Rectal smooth muscle tissue (tissue), 1 donor: ENCODE measurements around the gene LIN54.
"Not testable (repeated sequence)": the region's sequence is repeated elsewhere in the genome, so short reads cannot be mapped to it uniquely, and the experiment has no call there.

ENCODE experiments used
- H3K27ac ChIP-seq: one replicate; pipeline ENCODE4 v1.7.0; 2013; ENCODE audit warnings: low read depth, low read length, inconsistent platforms
- H3K27me3 ChIP-seq: one replicate; pipeline ENCODE4 v1.7.0; 2013; ENCODE audit warnings: low read length; ENCODE audit not compliant: control insufficient read depth, insufficient read depth
- H3K36me3 ChIP-seq: one replicate; pipeline ENCODE4 v1.7.0; 2013; ENCODE audit warnings: low read length; ENCODE audit not compliant: control insufficient read depth, insufficient read depth
- H3K4me1 ChIP-seq: one replicate; pipeline ENCODE4 v1.7.0; 2013; ENCODE audit warnings: low read length; ENCODE audit not compliant: control insufficient read depth, insufficient read depth
- H3K4me3 ChIP-seq: one replicate; pipeline ENCODE4 v1.7.0; 2013; ENCODE audit warnings: low read length
- H3K9ac ChIP-seq: one replicate; pipeline ENCODE4 v1.7.0; 2013; ENCODE audit warnings: low read length

The LIN54 gene

DNA sequence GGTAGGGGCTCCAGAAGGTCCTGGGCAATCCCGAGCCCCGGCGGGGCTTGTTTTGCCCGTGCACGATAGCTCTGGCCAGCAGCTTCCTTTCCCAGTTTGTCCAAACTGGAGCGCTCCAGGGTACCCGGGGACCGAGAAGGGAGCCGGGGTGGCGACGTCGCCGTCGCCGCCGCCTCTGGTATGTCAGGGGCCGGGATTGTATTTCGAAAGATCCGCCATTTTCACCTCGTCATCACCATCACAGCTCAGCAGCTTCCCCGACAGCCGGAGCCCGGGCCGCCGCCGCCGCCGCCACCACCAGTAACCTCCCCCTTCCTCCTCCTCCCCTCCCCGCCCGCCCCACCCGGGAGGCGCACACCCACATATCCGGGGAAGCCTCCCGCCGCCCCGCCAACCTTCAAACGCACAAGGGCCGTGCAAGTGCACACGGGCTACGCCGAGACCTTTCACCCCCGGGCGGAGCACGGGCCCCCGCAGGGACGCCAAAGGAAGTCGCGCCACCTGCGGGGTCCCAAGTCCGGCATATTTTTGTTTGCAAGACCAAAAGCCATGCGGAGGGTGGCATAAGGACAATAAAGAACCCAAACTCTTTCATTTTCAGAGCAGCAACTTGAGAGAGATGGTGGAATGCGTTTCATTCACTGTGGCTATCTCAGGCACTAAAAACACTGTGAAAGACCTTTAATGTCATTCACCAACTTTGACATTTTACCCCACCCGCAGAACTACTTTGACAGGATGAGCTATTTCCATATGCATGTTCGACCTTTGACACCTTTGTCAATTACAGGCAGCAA is at the start of gene LIN54:
Gene LIN54, minus strand, starts transcription at position 302 of the 797 bp plus-strand sequence. CDS start 25,979 bp downstream, outside the sequence.
- Histone ChIP-seq H3K27me3 (no peaks in the 10 kb centered on the region), H3K4me1 (peaks cover 6% of the 10 kb centered on the region), H3K4me3 (peak within 1 kb of the TSS; percentile 87), H3K9ac (peak within 1 kb of the TSS; percentile 77), H3K36me3 (no peaks in the 10 kb centered on the region), H3K27ac (peak within 1 kb of the TSS; percentile 86)

DNA sequence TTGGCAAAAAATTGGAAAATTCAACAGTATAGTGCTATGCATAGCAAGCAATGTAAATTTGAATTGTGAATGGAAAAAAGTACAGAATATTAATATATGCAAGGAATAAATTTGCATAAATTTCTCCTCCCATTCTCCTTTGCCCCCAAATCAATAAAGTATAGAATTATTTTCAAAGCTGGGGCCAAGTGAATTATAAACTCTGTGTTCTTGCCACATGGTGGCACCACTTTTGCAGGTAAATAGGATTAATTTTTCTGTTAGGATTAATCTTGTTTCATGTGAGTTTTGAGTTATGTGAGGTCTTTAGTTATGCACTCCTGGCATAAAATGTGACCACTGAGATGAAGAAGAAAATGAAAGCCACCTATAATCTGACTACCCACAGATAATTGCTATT is 44.3 kb upstream of the LIN54 start:
- Histone ChIP-seq H3K27ac (no peak overlapping the region), H3K36me3 (peaks cover 5% of the 10 kb centered on the region), H3K4me1 (no peaks in the 10 kb centered on the region), H3K27me3 (no peaks in the 10 kb centered on the region), H3K4me3 (no peak overlapping the region), H3K9ac (no peak overlapping the region)

DNA sequence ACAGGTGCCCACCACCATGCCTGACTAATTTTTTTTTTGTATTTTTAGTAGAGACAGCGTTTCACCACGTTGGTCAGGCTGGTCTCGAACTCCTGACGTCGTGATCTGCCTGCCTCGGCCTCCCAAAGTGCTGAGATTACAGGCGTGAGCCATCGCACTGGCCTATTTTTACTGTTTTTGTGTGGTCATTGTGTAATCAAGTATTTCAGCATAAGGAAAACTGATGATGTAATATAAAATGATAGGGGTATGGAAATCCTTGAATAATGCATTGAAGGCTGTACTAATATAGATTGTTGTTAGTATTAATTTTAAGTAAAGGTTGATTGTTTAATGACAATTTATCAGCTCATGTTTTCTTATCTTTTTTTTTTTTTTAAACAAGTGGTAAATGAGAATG is 38.2 kb upstream of the LIN54 start:
- not testable (repeated sequence) for H3K9ac ChIP-seq, H3K4me1 ChIP-seq, H3K27ac ChIP-seq, H3K4me3 ChIP-seq, H3K27me3 ChIP-seq, H3K36me3 ChIP-seq

DNA sequence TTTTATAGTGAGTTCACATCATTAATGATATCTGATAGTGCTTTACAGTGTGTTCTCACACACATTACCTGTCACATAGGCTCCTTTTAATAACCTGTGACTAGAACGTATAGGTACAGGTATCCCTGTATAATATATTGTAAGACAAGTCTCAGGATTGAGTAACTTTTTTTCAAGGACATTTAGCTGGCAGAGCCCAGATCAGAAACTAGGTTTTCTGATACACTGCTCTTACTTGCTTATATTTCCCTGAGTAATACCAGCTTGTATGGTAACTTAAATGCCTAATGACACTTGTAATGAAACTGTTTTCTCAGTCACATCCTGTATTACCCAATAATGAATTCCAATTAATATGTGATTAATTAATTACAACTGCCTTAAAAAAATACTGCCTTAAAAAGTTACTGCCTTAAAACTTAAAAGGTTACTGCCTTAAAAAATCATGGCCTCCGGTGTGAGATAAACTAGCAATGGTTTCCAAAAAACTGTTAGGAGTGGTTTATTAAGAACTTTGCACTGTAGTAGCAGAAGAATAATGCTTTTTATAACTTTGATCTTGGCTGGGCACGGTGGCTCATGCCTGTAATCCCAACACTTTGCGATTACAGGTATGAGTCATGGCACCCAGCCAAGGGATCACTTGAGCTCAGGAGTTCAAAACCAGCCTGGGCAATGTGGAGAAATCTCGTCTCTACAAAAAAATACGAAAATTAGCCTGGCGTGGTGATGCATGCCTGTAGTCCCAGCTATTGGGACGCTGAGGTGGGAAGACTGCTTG is 36.3 kb upstream of the LIN54 start:
- no peak overlapping the region for H3K4me3 ChIP-seq
- H3K27ac ChIP-seq: no peak overlapping the region
- H3K9ac ChIP-seq: no peak overlapping the region
- H3K27me3 ChIP-seq: no peaks in the 10 kb centered on the region
- no peaks in the 10 kb centered on the region for H3K4me1 ChIP-seq
- no peaks in the 10 kb centered on the region for H3K36me3 ChIP-seq

DNA sequence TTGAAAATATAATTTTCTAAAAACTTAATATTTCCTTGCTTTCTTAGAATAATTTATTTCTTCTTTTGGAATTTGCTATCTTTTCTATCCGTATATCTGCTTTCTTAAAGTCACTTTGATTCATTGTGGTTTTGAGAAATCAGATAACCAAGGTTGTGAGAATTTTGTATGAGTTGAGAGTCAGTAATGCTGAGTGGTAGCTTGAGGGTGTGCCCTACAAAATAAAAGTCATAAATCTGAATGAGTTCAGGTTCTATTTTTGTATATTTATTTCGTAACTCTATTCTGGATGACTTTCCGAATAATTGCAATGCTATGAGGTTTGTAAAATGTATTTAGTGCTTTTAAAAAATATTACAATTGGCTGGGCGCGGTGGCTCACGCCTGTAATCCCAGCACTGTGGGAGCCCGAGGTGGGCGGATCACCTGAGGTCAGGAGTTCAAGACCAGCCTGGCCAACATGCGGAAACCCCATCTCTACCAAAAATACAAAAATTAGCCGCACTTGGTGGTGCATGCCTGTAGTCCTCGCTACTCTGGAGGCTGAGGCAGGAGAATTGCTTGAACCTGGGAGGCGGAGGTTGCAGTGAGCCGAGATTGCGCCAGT is 33.3 kb upstream of the LIN54 start:
- no peaks in the 10 kb centered on the region for H3K27me3 ChIP-seq
- H3K36me3 ChIP-seq: no peaks in the 10 kb centered on the region
- H3K9ac ChIP-seq: no peak overlapping the region
- H3K4me3 ChIP-seq: no peak overlapping the region
- H3K27ac ChIP-seq: no peak overlapping the region
- H3K4me1 ChIP-seq: no peaks in the 10 kb centered on the region

DNA sequence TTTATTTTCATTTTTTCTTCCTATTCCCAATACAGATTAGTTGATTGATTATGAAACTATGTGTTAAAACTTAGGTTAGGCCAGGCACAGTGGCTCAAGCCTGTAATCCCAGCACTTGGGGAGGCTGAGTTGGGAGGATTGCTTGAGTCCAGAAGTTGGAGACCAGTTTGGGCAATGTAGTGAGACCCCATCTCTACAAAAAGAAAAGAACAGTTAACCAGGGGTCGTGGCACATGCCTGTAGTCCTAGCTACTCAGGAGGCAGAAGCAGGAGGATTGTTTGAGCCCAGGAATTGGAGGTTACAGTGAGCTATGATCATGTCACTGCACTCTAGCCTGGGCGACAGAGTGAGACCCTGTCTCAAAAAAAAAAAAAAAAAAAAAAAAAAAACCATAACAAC is 32.5 kb upstream of the LIN54 start:
- H3K4me3 ChIP-seq, H3K9ac ChIP-seq, H3K36me3 ChIP-seq, H3K27ac ChIP-seq, H3K27me3 ChIP-seq, H3K4me1 ChIP-seq: not testable (repeated sequence)

DNA sequence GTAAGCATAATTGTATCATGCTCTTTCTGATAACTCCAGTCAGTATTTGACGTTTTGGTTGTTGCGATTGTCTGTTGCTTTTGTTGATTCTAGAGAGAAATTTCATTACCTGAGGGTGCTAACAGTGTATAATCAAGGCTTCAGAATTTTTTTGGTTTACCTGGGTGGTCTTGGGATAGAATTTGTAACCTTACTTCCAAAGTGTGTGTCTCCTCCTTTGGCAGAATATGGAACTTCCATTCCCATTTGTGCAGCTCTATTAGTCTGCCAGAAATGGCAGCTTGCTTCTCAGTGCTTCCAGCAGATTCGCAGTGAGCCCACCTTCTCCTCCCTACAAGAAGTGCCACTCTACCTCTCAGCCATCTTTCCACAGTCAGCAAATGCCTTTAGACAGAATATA is 29.6 kb upstream of the LIN54 start:
- peaks cover 8% of the 10 kb centered on the region for H3K4me1 ChIP-seq
- H3K4me3 ChIP-seq: no peak overlapping the region
- H3K27me3 ChIP-seq: no peaks in the 10 kb centered on the region
- H3K36me3 ChIP-seq: no peaks in the 10 kb centered on the region
- H3K9ac ChIP-seq: no peak overlapping the region
- H3K27ac ChIP-seq: no peak overlapping the region

DNA sequence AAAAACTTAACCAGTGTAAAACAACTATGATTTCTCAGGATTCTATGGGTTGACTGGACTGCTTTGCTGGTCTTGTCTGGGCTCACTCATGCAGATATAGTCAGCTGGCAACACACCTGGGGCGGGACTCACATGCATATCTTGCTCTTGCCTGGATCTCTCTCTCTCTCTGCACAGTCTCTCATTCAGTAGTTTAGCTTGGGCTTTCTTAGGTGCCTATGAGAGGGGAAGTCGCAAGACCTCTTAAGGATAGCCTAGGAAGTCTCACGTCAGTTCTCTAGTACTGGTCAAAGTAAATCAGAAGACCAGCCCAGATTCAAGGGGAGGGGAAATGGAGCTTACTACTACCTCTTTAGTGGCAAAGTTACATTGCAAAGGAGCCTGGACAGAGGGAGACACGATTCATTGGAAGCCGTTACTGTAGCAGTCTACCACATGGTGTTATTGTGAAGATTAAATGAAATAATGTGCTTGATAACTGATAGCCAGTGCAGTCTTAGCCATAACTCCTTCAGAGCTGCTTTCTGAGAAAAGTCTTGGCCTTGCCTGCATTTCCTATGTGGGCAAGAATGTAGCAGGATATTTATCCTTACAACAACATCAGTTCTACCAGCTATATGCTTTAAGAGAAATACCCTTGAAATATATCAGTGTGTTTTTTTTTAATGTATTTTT is 26.5 kb upstream of the LIN54 start:
- no peak overlapping the region for H3K27ac ChIP-seq
- H3K36me3 ChIP-seq: no peaks in the 10 kb centered on the region
- H3K9ac ChIP-seq: no peak overlapping the region
- H3K27me3 ChIP-seq: no peaks in the 10 kb centered on the region
- no peak overlapping the region for H3K4me3 ChIP-seq
- peaks cover 8% of the 10 kb centered on the region for H3K4me1 ChIP-seq

DNA sequence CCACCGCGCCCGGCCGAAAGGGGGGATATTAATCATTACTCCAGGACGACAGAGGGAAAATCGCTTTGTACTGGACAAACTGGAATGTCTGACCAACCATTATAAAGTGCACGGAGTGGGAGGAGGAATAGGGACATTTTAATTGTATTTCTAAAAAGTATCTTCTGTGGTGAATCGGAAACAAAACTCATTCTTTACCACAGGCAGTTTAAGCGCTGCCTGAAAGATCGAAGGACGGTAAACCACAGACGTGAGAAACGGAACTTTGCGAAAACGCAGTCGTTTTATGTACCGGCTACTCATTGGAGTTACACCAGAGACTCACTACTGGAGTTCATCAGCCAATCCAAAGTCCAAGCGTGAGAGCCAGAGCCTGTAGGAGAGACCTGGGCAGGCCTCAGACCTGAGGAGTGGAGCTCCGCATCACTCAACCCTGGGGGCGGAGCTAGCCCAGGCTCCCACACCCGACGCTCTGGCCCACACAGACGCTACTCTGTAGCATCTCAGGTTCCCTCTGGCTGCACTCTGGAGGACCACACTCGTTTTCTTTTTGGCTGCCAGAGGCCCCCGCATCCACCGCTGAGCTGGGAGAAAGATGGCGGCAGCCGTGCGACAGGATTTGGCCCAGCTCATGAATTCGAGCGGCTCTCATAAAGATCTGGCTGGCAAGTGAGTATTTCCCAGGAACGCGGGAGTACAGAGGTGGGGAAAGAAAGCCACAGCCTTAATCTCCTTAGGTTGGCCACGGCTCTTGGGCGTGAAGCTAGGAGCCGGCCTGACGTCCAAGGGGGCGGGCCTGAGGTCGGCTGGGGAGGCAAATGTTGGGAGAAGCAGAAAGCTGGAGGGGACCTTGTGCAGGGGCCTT is 24.2 kb upstream of the LIN54 start, which contains the start of gene COPS4:
Gene COPS4, plus strand, starts transcription at position 554 of the 865 bp plus-strand sequence. Its CDS starts 42 bp downstream, at position 596.
- Histone ChIP-seq H3K36me3 (no peaks in the 10 kb centered on the region), H3K4me1 (peaks cover 8% of the 10 kb centered on the region), H3K27ac (peak within 1 kb of the TSS; percentile 96), H3K27me3 (no peaks in the 10 kb centered on the region), H3K9ac (peak within 1 kb of the TSS; percentile 91), H3K4me3 (peak within 1 kb of the TSS; percentile 97)

DNA sequence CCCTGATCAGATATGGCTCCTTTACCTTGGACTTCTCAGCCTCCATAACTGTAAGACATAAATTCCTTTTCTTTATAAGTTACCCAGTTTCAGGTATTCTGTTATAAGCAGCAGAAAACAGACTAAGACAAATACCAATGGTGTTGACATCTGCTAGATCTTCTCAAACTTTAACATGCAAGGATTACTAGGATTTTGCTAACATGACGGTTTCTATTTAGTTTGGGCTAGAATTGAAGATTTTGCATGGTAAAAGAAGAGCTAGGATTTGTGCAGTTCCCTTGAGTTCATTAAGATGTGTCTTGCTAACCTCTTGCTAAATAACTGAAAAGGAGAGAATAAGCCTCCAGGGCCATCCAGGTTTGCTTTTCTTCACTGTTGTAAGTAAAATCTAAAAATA is 19.1 kb upstream of the LIN54 start:
- no peaks in the 10 kb centered on the region for H3K27me3 ChIP-seq
- H3K9ac ChIP-seq: no peak overlapping the region
- H3K4me3 ChIP-seq: no peak overlapping the region
- H3K4me1 ChIP-seq: no peaks in the 10 kb centered on the region
- no peaks in the 10 kb centered on the region for H3K36me3 ChIP-seq
- H3K27ac ChIP-seq: no peak overlapping the region

DNA sequence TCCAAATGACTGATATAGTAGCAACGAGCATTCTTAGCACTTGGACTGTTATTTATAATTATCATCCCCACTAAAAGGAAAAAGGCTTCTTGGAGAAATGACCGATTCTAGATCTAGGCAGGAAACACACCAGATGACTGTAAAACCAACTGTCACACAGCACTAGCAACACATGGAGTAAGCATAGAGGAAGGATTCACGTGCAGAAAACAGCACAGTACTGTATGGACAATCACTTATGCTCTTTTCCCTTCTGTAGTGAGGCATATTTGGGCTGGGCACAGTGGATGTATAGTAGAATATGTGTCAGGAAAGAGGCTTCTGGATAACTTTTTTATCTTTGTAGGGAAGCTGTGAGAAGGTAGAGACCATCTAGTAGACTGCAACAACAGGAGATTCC is 18.4 kb upstream of the LIN54 start:
- Histone ChIP-seq H3K27me3 (no peaks in the 10 kb centered on the region), H3K4me1 (no peaks in the 10 kb centered on the region), H3K27ac (no peak overlapping the region), H3K9ac (no peak overlapping the region), H3K36me3 (no peaks in the 10 kb centered on the region), H3K4me3 (no peak overlapping the region)
